Lower leg skin (tissue), 3 donors: ENCODE measurements around the gene TMEM259.

Source experiments
- CTCF ChIP-seq, 3 donors: fragments of 450-650 bp; IDR thresholded peaks; one replicate each; pipeline ENCODE4 v1.5.1; 2016; ENCODE audit warnings: antibody characterized with exemption in 3 of 3, mild to moderate bottlenecking in 3 of 3, moderate library complexity in 2 of 3
- POLR2A ChIP-seq, 2 donors: fragments of 450-650 bp; IDR thresholded peaks; one replicate each; pipeline ENCODE4 v1.6.1; 2016 to 2017; ENCODE audit warnings: antibody characterized with exemption in 2 of 2, mild to moderate bottlenecking in 1 of 2, moderate library complexity in 1 of 2

GRCh38 chr19:1000591-1001537 is 20.1 kb downstream of the TMEM259 start:
- no peak for TF ChIP-seq CTCF (IDR thresholded peaks at IDR 0.05)
- TF ChIP-seq POLR2A (IDR thresholded peaks at IDR 0.05): no peak
